Heart right ventricle (tissue), 16 donors: ENCODE measurements around the gene MITD1. TPM values are rescaled to one million over a fixed set of nuclear protein-coding genes. Genes with fewer than 3 reads are reported as not detected.

Source experiments
- ATAC-seq, 8 donors: fragments of 200-7000 bp; cut with Tn5 transposase; one replicate each; pipeline ENCODE4 v1.9.1; 2020; ENCODE audit warnings: mild to moderate bottlenecking in 8 of 8, moderate library complexity in 8 of 8, moderate number of reproducible peaks in 1 of 8
- DNase-seq, 2 donors: peaks; one replicate each; pipeline ENCODE4 v3.0.0-alpha.2; 2020
- H3K27ac ChIP-seq, 10 donors: fragments of 200-600 bp; sonication (generic) in 2 of 10; one replicate each; pipeline versions ENCODE4 v1.5.0 to v1.8.0; 2020 to 2022; ENCODE audit warnings: mild to moderate bottlenecking in 3 of 10
- H3K27me3 ChIP-seq, 7 donors: fragments of 200-600 bp; one replicate each; pipeline ENCODE4 v1.8.0; 2021 to 2022; ENCODE audit warnings: mild to moderate bottlenecking in 2 of 7
- H3K36me3 ChIP-seq, 9 donors: fragments of 200-600 bp; sonication (generic) in 1 of 9; one replicate each; pipeline versions ENCODE4 v1.5.0 to v1.8.0; 2020 to 2022; ENCODE audit warnings: mild to moderate bottlenecking in 2 of 9
- H3K4me1 ChIP-seq, 9 donors: fragments of 200-600 bp; sonication (generic) in 1 of 9; one replicate each; pipeline versions ENCODE4 v1.5.0 to v1.8.0; 2020 to 2022; ENCODE audit warnings: mild to moderate bottlenecking in 4 of 9
- H3K4me3 ChIP-seq, 10 donors: fragments of 200-600 bp; sonication (generic) in 2 of 10; one replicate each; pipeline versions ENCODE4 v1.5.0 to v1.8.0; 2020 to 2022; ENCODE audit warnings: mild to moderate bottlenecking in 7 of 10, moderate library complexity in 2 of 10
- H3K9me3 ChIP-seq, 11 donors: fragments of 200-600 bp in 10 of 11; sonication (generic) in 2 of 11; one replicate each; pipeline versions ENCODE4 v1.5.0 to v1.8.0; 2013 to 2022; ENCODE audit warnings: mild to moderate bottlenecking in 2 of 11, control low read depth in 1 of 11, moderate library complexity in 1 of 11
- WGBS, 2 donors: extraction: QIAGEN DNeasy Blood & Tissue Kit; methylation state at CpG; one replicate each; pipeline ENCODE4 v1.1.7; 2013; ENCODE audit warnings: inconsistent platforms in 1 of 2; 5-methylcytosine and 5-hydroxymethylcytosine counted together
- intact Hi-C, 10 donors: fragments of 100-400 bp; cut with DNase I; formaldehyde crosslinking; loops; one replicate each; pipeline versions ENCODE4 v1.11.1 to v1.14.2; 2022
- long read RNA-seq, 3 donors: library from polyadenylated mRNA; unstranded; transcript quantifications; one replicate each; pipeline ENCODE4 v2.0.0, GENCODE V29; 2020 to 2021
- polyA plus RNA-seq, 2 donors: library from polyadenylated mRNA; stranded (reverse); fragments of 200-250 nt; gene quantifications; one replicate each; pipeline ENCODE4 v1.2.3, GENCODE V29; 2013
- total RNA-seq, 10 donors: library from RNA; stranded (reverse); fragmentation: NEBNext Ultra II Directional in 3 of 10; extraction: Animal tissue kit (Norgen Biotek cat#: 25700) in 3 of 10; gene quantifications; one replicate each; pipeline versions ENCODE4 v1.2.1 to v1.2.4, GENCODE V29; 2021 to 2023
- TF ChIP-seq, protein P1 (sequence below), 9 donors: fragments of 200-600 bp; sonication (generic) in 2 of 9; IDR thresholded peaks; one replicate each; pipeline versions ENCODE4 v1.5.0 to v1.8.0; 2021 to 2022; ENCODE audit warnings: antibody characterized with exemption in 9 of 9, mild to moderate bottlenecking in 5 of 9, moderate library complexity in 1 of 9
- donor health status: Arrhythmogenic right ventricular cardiomyopathy.
- donor health status: ischemic (EF 13 %, LVEDD 7.1; RV severe dilation, severe dysfunction).
- donor health status: healthy with polysubstance abuse.
- donor health status: DM: no; HTN: yes; CAD: no.
- donor health status: DM: no; HTN: no; CAD: no.
- donor health status: ischemic (EF 25% LVEDD 6.9; RV normal size, moderate dysfunction).
- donor health status: ischemic (EF 25% LVEDD 5.7; RV mildly dilated, moderate dysfunction).
- donor health status: healthy.
- donor health status: DM: yes; HTN: yes; CAD: no.
- donor health status: Ischemic cardiomyopathy.
- donor health status: ischemic (EF 35%, LVEDD 5.7; RV mildly dilated, moderate dysfunction).
- donor health status: nonischemic (EF 11% LVEDD 7.7; RV severe dilation, severe dysfunction).
- donor health status: DM: yes; HTN: yes; CAD: no.
- donor health status: PGD.
- donor health status: ischemic (EF 29% LVEDD 5.4; RV normal size, mild dysfunction).
- donor health status: nonischemic (EF 23%, LVEDD 6.1; RV moderate dilation, normal function).

Gene MITD1
- total RNA-seq (10 to 100 TPM in 9 of 10 donors, 1 to 10 TPM in 1; 9.3 to 14.2 (median 11.8) TPM), polyA plus RNA-seq (10 to 100 TPM; 24.6 to 45.9 TPM)
- long read RNA-seq, donor 1, partial matches to known transcripts: 2 of 5 reads
- long read RNA-seq, donor 1, other reads (novel, unspliced or antisense): 1 of 5 reads
- long read RNA-seq, donor 2, partial matches to known transcripts: 1 of 5 reads
- long read RNA-seq, donor 2, other reads (novel, unspliced or antisense): 4 of 5 reads
- long read RNA-seq, donor 3, partial matches to known transcripts: 1 of 4 reads
- long read RNA-seq, donor 3, other reads (novel, unspliced or antisense): 1 of 4 reads

- Histone ChIP-seq H3K4me3 (peak within 1 kb of the TSS; percentile 35 to 99 (median 74)), H3K4me1 (peaks cover 4 to 47% (median 36%) of the 10 kb centered on the region in 9 donors), H3K36me3 (peaks cover 0 to under 1% (median 0%) of the 10 kb centered on the region in 9 donors), H3K27me3 (no peaks in the 10 kb centered on the region), H3K27ac (peak within 1 kb of the TSS in 9 of 10 donors; percentile 60 to 89 (median 77)), H3K9me3 (no peaks in the 10 kb centered on the region)
- intact Hi-C loops: loop anchor here in 8 of 10 donors (1.0 to 10.0 kb wide), 8 partner anchors 22 to 306 kb away; partner anchors contain the start of genes TXNDC9 (in 8 of the 8), EIF5B (in 7 of the 8), C2orf15 (in 1 of the 8) and LIPT1 (in 1 of the 8)
- TF ChIP-seq, protein P1, sequence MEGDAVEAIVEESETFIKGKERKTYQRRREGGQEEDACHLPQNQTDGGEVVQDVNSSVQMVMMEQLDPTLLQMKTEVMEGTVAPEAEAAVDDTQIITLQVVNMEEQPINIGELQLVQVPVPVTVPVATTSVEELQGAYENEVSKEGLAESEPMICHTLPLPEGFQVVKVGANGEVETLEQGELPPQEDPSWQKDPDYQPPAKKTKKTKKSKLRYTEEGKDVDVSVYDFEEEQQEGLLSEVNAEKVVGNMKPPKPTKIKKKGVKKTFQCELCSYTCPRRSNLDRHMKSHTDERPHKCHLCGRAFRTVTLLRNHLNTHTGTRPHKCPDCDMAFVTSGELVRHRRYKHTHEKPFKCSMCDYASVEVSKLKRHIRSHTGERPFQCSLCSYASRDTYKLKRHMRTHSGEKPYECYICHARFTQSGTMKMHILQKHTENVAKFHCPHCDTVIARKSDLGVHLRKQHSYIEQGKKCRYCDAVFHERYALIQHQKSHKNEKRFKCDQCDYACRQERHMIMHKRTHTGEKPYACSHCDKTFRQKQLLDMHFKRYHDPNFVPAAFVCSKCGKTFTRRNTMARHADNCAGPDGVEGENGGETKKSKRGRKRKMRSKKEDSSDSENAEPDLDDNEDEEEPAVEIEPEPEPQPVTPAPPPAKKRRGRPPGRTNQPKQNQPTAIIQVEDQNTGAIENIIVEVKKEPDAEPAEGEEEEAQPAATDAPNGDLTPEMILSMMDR (IDR thresholded peaks at IDR 0.05): no peak
- ATAC-seq (peak; percentile 97 to 100 (median 99)), DNase-seq (peak; percentile 85 to 94)
- 0% methylated on average over 39 of the region's 39 CpGs for WGBS, 2 donors
Observed at GRCh38 chr2:99180755-99181623, at the start of gene MITD1, which contains the start of gene MRPL30. Gene MITD1, minus strand, starts transcription at chr2:99181058. Its CDS starts 77 bp downstream, at chr2:99180981. Gene MRPL30, plus strand, starts transcription at chr2:99181184. Its CDS starts 5,020 bp downstream, at chr2:99186204.

GRCh38 chr2:99217929-99218501 lies 37.2 kb upstream of the MITD1 start:
- TF ChIP-seq, protein P1 (IDR thresholded peaks at IDR 0.05): no peak
- ATAC-seq (peak in 1 of 8 donors; percentile 27), DNase-seq (no peak)
- intact Hi-C loops: no loop called here
- no peak overlapping the region for H3K27ac ChIP-seq
- no peaks in the 10 kb centered on the region for H3K9me3 ChIP-seq
- H3K27me3 ChIP-seq: no peaks in the 10 kb centered on the region
- H3K4me3 ChIP-seq: no peak overlapping the region
- peaks cover 0 to 19% (median 0%) of the 10 kb centered on the region in 9 donors for H3K36me3 ChIP-seq
- peaks cover 0 to 6% (median 0%) of the 10 kb centered on the region in 9 donors for H3K4me1 ChIP-seq
- WGBS, 2 donors: 48 to 56% methylated on average over 4 of the region's 4 CpGs

GRCh38 chr2:99216096-99216495 lies 35.2 kb upstream of the MITD1 start:
- ATAC-seq (no peak), DNase-seq (no peak)
- H3K9me3 ChIP-seq: no peaks in the 10 kb centered on the region
- 92 to 95% methylated on average over 2 of the region's 2 CpGs for WGBS, 2 donors
- no peak overlapping the region for H3K4me3 ChIP-seq
- TF ChIP-seq, protein P1 (IDR thresholded peaks at IDR 0.05): no peak
- intact Hi-C loops: no loop called here
- H3K4me1 ChIP-seq: peaks cover 0 to 6% (median 0%) of the 10 kb centered on the region in 9 donors
- no peaks in the 10 kb centered on the region for H3K27me3 ChIP-seq
- no peak overlapping the region for H3K27ac ChIP-seq
- peaks cover 0 to 19% (median 0%) of the 10 kb centered on the region in 9 donors for H3K36me3 ChIP-seq

DNA sequence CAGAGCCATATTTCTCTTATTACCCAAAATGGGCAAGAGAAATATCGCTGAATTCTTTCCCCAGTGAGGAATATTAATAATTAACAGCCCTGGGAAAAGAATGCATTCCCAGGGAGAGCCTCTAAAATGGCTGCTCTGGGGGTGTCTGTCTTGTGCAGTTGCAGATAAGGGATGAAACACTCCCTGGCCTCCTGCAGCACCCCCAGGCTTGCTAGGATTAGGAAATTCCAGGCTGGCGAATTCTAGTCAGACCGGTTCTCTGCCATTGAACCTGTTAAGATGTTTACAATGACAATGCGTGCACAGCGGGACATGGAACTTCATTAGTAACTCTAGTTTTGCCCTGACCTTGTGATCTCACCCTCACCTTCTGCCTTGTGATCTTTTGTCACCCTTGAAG lies 24.6 kb upstream of the MITD1 start:
- intact Hi-C loops: no loop called here

More for the DNA sequence above, 24.6 kb upstream of the MITD1 start:
- DNase-seq (no peak), ATAC-seq (no peak)
- peaks cover 0 to 14% (median 0%) of the 10 kb centered on the region in 11 donors for H3K9me3 ChIP-seq
- TF ChIP-seq, protein P1 (IDR thresholded peaks at IDR 0.05): no peak
- WGBS, 2 donors: 91 to 93% methylated on average over 5 of the region's 5 CpGs
- no peaks in the 10 kb centered on the region for H3K27me3 ChIP-seq
- no peaks in the 10 kb centered on the region for H3K4me1 ChIP-seq
- H3K36me3 ChIP-seq: peaks cover 0 to 6% (median 0%) of the 10 kb centered on the region in 9 donors
- H3K27ac ChIP-seq: no peak overlapping the region
- no peak overlapping the region for H3K4me3 ChIP-seq
